ENCODE results near the gene C22orf23.

- TF ChIP-seq POLR2A (IDR thresholded peaks at IDR 0.05) (no peak), CTCF (IDR thresholded peaks at IDR 0.05) (no peak)
Observed at GRCh38 chr22:37897807-37898206, 55.6 kb downstream of the C22orf23 start.
